GM18507 (cell line): ENCODE data around the gene ZNF445.
"Not testable (repeated sequence)": the region's sequence is repeated elsewhere in the genome, so short reads cannot be mapped to it uniquely, and the experiment has no call there.

ENCODE experiments used
- DNase-seq: peaks from one replicate; pipeline ENCODE4 v3.0.0; 2011; ENCODE audit warnings: low read depth; ENCODE audit not compliant: insufficient read length; ENCODE audit errors: extremely low spot score
- FAIRE-seq: peaks from 2 replicates; lab custom pipeline; 2011; peaks lifted over from hg19 to GRCh38; lab: Jason Lieb, UNC

The ZNF445 gene

DNA sequence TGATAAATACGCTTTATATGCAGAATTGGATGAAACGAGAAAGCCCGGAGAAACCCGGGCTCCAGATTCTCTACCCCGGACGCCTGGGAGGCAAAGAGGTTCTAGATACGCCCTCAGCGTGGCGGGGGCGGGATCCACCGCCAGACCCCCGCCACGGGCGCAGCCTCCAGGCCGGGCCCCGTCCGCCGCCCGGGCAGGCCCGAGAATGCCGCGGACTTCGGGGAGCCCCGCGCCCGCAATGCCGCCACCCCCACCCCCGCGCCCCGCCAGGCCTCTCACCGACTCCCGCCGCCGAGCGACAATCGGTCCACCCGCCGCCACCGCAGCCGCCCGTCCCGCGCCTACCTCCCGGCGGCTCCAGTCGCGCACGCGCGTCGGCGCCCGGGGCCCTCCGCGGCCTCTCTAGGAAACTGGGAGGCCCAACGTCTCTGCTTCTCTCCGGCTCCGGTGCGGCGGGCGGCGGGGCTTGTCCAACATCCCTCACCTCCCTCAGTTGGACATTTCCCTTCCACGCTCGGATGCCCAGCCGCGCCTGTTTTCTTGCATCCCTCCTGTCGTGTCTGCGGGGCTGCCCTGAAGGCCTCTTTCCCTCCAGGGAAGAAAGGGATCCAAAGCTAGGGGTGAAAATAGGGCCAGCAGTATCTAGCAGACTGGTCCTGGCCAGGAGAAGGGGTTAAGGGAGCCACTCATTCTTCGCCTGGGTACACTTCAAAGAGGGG lies at the start of gene ZNF445:
Gene ZNF445, minus strand, starts transcription at position 359 of the 719 bp plus-strand sequence. CDS start 22,121 bp downstream, outside the sequence.
- peak; percentile 56 for FAIRE-seq
- peak; percentile 78 for DNase-seq

GRCh38 chr3:44525060-44525459 lies 47.6 kb upstream of the ZNF445 start:
- DNase-seq, result no peak
- no peak for FAIRE-seq

DNA sequence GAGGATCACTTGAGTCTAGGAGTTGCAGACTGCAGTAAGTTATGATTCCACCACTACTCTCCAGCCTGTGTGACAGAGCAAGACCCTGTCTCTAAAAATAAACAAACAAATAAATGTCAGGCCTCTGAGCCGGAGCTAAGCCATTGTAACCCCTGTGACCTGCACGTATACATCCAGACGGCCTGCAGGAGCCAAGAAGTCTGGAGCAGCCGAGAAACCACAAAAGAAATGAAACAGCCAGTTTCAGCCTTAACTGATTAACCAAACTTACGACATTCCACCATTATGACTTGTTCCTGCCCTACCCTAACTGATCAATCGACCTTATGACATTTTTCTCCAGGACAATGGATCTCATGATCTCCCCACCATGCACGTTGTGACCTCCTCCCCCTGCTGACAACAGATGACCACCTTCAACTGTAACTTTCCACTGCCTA lies 45.0 kb upstream of the ZNF445 start:
- no peak for DNase-seq
- FAIRE-seq, result peak; percentile 15

GRCh38 chr3:44521721-44522120 lies 44.3 kb upstream of the ZNF445 start:
- no peak for FAIRE-seq

GRCh38 chr3:44518782-44519156 lies 41.3 kb upstream of the ZNF445 start:
- no peak for FAIRE-seq
- no peak for DNase-seq

More at GRCh38 chr3:44521721-44522120, 44.3 kb upstream of the ZNF445 start:
- no peak for DNase-seq

- FAIRE-seq (no peak), DNase-seq (no peak)
Observed at GRCh38 chr3:44516230-44516629, 38.8 kb upstream of the ZNF445 start.

GRCh38 chr3:44513513-44513912 lies 36.0 kb upstream of the ZNF445 start:
- FAIRE-seq (no peak), DNase-seq (no peak)

- no peak for FAIRE-seq
- no peak for DNase-seq
Observed at GRCh38 chr3:44511238-44511566, 33.7 kb upstream of the ZNF445 start.

GRCh38 chr3:44510000-44510368 lies 32.5 kb upstream of the ZNF445 start:
- peak; percentile 66 for FAIRE-seq

GRCh38 chr3:44509393-44509921 lies 32.0 kb upstream of the ZNF445 start:
- FAIRE-seq, result no peak
- DNase-seq, result no peak

More at GRCh38 chr3:44510000-44510368, 32.5 kb upstream of the ZNF445 start:
- no peak for DNase-seq

DNA sequence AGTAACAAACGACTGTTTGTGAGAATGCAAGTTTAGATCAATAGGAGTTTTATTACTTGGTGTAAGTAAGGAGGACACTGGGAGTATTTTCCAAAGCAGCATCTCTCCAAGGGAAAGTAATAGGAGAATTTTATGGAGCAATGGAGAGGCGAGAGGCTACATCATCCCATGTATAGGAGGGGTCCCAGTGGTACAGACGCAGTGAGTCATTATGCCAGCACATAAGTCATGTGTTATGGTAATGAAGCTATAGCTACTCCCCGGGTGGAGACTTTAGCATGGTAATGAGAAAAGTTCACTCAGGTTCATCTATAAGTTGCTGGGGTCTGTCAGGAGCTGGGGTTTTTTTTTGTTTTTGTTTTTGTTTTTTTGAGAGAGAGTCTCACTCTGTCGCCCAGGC lies 29.5 kb upstream of the ZNF445 start:
- DNase-seq (no peak), FAIRE-seq (no peak)

DNA sequence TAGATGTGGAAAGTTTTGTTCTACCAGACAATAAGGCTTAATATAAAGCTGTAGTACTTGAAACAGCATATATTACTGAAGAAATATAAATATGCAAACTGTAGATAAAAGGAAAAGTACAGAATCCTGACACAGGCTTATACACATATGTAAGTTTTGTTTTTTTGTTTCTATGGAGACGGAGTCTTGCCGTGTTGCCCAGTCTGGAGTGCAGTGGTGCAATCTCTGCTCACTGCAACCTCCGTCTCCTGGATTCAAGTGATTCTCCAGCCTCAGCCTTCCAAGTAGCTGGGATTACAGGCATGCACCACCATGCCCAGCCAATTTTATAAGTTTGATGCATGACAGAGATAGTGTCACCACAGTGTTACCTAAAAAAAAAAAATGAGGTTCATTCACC lies 29.1 kb upstream of the ZNF445 start:
- DNase-seq, result no peak
- FAIRE-seq, result no peak

DNA sequence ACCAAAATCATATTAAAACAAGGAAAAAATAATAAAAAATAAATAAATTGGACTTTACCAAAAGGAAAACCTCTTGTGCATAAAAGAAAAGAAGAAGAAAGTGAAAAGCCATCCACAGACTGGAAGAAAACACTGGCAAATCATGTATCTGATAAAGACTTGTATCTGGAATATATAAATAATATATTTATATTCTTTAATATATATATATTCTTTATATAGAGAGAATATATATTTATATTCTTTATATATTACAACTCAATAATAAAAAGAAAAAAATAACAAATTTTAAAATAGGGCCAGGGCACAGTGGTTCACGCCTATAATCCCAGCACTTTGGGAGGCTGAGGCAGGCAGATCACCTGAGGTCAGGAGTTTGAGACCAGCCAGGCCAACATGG lies 27.1 kb upstream of the ZNF445 start:
- no peak for DNase-seq
- no peak for FAIRE-seq

GRCh38 chr3:44503178-44503577 lies 25.7 kb upstream of the ZNF445 start:
- FAIRE-seq, DNase-seq: not testable (repeated sequence)

DNA sequence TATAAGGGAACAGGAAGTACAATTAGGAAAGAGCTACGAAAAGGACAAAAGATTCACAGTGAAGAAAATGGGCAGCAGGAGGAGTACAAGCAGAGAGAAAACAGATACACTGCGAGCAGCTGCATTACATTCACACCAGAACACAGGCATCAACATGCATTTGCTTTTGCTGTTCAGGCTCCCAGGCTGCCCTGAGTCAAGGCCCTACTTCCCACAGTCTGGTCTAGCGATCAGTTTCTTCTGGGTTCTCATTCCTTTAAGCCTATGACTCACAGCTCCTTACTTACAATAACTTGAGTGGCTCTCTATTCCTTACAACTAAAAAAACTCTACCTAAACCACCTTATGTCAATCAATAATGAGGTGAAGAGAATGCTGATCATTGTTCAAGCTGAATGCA lies 24.5 kb upstream of the ZNF445 start:
- no peak for DNase-seq
- FAIRE-seq, result no peak

GRCh38 chr3:44499899-44500168 lies 22.4 kb upstream of the ZNF445 start:
- DNase-seq, result not testable (repeated sequence)
- peak; percentile 18 for FAIRE-seq

GRCh38 chr3:44499149-44499898 lies 21.9 kb upstream of the ZNF445 start:
- FAIRE-seq (no peak), DNase-seq (no peak)

- DNase-seq (no peak), FAIRE-seq (no peak)
Observed at GRCh38 chr3:44495636-44496415, 18.4 kb upstream of the ZNF445 start.

DNA sequence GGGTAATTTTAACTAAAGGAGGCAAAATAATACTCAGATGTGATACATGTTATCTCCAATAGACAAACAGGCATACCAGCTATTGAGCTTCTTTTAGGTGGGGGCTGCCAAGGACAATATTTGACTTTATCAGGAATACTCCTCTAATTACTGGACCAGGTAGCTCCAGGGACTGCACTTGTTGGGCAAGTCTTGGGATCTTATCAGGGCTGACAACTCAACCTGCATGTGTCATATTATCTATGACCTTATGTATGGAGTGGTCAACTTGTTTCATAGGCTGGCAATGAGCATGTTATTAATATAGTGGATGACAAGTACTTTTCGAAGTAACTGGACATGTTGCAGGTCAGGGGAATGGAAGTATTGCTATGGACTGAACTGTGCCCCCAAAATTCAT lies 15.0 kb upstream of the ZNF445 start:
- no peak for DNase-seq
- no peak for FAIRE-seq

- DNase-seq (no peak), FAIRE-seq (no peak)
Observed at GRCh38 chr3:44482721-44483120, 5.3 kb upstream of the ZNF445 start.
